Sigmoid colon (tissue), 7 donors: ENCODE measurements around the gene TUB. TPM values are rescaled to one million over a fixed set of nuclear protein-coding genes. Genes with fewer than 3 reads are reported as not detected.
A peak's percentile ranks its signal among the peaks of the same experiment; 100 is the strongest.

Source experiments
- DNase-seq: peaks from one replicate; pipeline ENCODE4 v3.0.0-alpha.2; 2019
- H3K27ac ChIP-seq, 4 donors: fragments of 200-600 bp; sonication (generic); one replicate each; pipeline ENCODE4 v1.5.1; 2016 to 2019; ENCODE audit warnings: mild to moderate bottlenecking in 1 of 4
- H3K27me3 ChIP-seq, 3 donors: fragments of 200-600 bp; sonication (generic); one replicate each; pipeline ENCODE4 v1.5.1; 2019; ENCODE audit warnings: mild to moderate bottlenecking in 1 of 3
- H3K36me3 ChIP-seq, 4 donors: fragments of 200-600 bp; sonication (generic); one replicate each; pipeline ENCODE4 v1.5.1; 2016 to 2019
- H3K4me1 ChIP-seq, 4 donors: fragments of 200-600 bp; sonication (generic); one replicate each; pipeline ENCODE4 v1.5.1; 2017 to 2019
- H3K4me3 ChIP-seq, 4 donors: fragments of 200-600 bp; sonication (generic); one replicate each; pipeline ENCODE4 v1.5.1; 2017 to 2019; ENCODE audit warnings: mild to moderate bottlenecking in 2 of 4, moderate library complexity in 1 of 4
- H3K9me3 ChIP-seq, 4 donors: fragments of 200-600 bp in 3 of 4; sonication (generic) in 3 of 4; one replicate each; pipeline versions ENCODE4 v1.5.1 to v1.6.1; 2013 to 2019
- EP300 ChIP-seq, 4 donors: sonication (generic); formaldehyde crosslinking; IDR thresholded peaks; one replicate each; pipeline ENCODE4 v1.6.1; 2017; ENCODE audit warnings: antibody characterized with exemption in 4 of 4
- POLR2A ChIP-seq, 2 donors: fragments of 450-650 bp; IDR thresholded peaks; one replicate each; pipeline ENCODE4 v1.6.1; 2016; ENCODE audit warnings: antibody characterized with exemption in 2 of 2, mild to moderate bottlenecking in 2 of 2, moderate library complexity in 2 of 2
- POLR2AphosphoS5 ChIP-seq, 4 donors: sonication (generic); formaldehyde crosslinking; IDR thresholded peaks; one replicate each; pipeline ENCODE4 v1.6.1; 2017; ENCODE audit warnings: antibody characterized with exemption in 4 of 4
- WGBS, 2 donors: extraction: QIAGEN DNeasy Blood & Tissue Kit; methylation state at CpG; one replicate each; pipeline ENCODE4 v1.1.7; 2013; 5-methylcytosine and 5-hydroxymethylcytosine counted together
- intact Hi-C: fragments of 100-400 bp; cut with DNase I; formaldehyde crosslinking; loops from one replicate; pipeline ENCODE4 v1.15.1; 2023
- polyA plus RNA-seq, 3 donors: library from polyadenylated mRNA; stranded (reverse); fragments of 200-250 nt; gene quantifications; one replicate each; pipeline ENCODE4 v1.2.3, GENCODE V29; 2013
- total RNA-seq, 4 donors: library from RNA; depleted of rRNA; stranded (reverse); fragments of >200 nt; gene quantifications; one replicate each; pipeline ENCODE4 v1.1.0, GENCODE V29; 2016
- TF ChIP-seq, protein P1 (sequence below), 4 experiments: fragments of 450-650 bp in 3 of 4; fragments of 200-600 bp in 1 of 4; IDR thresholded peaks; one replicate each; pipeline ENCODE4 v1.5.1; 2016 to 2019; ENCODE audit warnings: antibody characterized with exemption in 4 of 4, mild to moderate bottlenecking in 3 of 4, moderate library complexity in 2 of 4
- donor health status: healthy with polysubstance abuse.
- donor health status: Bipolar disorder and iron deficiency.
- donor health status: healthy.

Gene TUB
- total and polyA plus RNA-seq, 7 donors, result 0.23 to 18.3 (median 6.7) TPM

DNA sequence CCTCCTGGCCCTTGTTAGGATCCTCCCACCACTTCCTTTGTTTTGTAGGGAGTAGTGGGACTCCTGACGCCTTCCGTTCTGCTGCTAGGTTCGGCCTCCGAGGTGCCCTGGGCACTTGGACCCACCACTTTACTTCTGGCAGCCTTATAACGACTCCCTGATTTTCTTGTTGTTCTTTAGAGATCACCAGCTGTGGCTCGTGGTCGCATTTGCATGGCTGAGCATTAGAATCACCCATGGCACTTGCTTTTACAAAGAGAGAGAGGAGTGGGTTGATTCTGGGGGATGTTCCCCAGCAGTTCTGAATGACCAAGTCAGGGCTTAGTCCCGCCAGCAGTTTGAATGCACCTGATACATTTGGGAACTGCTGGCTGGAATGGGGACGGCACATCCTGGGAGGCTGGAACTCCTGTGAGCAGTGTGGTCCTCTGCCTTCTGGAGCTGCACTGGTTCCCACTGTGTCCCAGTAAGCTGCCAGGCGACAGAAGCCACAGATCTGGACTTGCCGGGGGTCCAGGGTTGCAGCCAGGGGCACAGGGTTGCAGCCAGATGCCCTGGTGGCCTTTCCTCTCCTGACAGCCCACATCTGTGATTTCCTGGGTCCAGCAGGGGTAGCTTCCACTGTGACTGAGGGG, 4.1 kb downstream of the TUB start:
- no peaks in the 10 kb centered on the region for H3K36me3 ChIP-seq
- no peak overlapping the region for H3K4me3 ChIP-seq
- no peak for DNase-seq
- intact Hi-C loops, result no loop called here
- WGBS, 2 donors, result 76 to 86% methylated on average over 11 of the region's 11 CpGs
- H3K27me3 ChIP-seq, result no peaks in the 10 kb centered on the region
- H3K9me3 ChIP-seq, result no peaks in the 10 kb centered on the region
- peak overlapping the region in 1 of 4 donors; percentile 48 for H3K27ac ChIP-seq
- no peak for TF ChIP-seq POLR2A (IDR thresholded peaks at IDR 0.05)
- TF ChIP-seq EP300 (IDR thresholded peaks at IDR 0.05), result no peak
- TF ChIP-seq POLR2AphosphoS5 (IDR thresholded peaks at IDR 0.05), result no peak
- TF ChIP-seq, protein P1, sequence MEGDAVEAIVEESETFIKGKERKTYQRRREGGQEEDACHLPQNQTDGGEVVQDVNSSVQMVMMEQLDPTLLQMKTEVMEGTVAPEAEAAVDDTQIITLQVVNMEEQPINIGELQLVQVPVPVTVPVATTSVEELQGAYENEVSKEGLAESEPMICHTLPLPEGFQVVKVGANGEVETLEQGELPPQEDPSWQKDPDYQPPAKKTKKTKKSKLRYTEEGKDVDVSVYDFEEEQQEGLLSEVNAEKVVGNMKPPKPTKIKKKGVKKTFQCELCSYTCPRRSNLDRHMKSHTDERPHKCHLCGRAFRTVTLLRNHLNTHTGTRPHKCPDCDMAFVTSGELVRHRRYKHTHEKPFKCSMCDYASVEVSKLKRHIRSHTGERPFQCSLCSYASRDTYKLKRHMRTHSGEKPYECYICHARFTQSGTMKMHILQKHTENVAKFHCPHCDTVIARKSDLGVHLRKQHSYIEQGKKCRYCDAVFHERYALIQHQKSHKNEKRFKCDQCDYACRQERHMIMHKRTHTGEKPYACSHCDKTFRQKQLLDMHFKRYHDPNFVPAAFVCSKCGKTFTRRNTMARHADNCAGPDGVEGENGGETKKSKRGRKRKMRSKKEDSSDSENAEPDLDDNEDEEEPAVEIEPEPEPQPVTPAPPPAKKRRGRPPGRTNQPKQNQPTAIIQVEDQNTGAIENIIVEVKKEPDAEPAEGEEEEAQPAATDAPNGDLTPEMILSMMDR (IDR thresholded peaks at IDR 0.05), result no peak
- H3K4me1 ChIP-seq, result peaks cover 0 to 32% (median 19%) of the 10 kb centered on the region in 4 donors

- no peak for DNase-seq
- Histone ChIP-seq H3K27ac (peak overlapping the region in 1 of 4 donors; percentile 48), H3K9me3 (no peaks in the 10 kb centered on the region), H3K27me3 (no peaks in the 10 kb centered on the region), H3K36me3 (no peaks in the 10 kb centered on the region), H3K4me1 (peaks cover 0 to 26% (median 19%) of the 10 kb centered on the region in 4 donors), H3K4me3 (no peak overlapping the region)
- no peak for TF ChIP-seq EP300 (IDR thresholded peaks at IDR 0.05)
- TF ChIP-seq POLR2A (IDR thresholded peaks at IDR 0.05), result no peak
- TF ChIP-seq POLR2AphosphoS5 (IDR thresholded peaks at IDR 0.05), result no peak
- TF ChIP-seq, protein P1 (IDR thresholded peaks at IDR 0.05), result no peak
- intact Hi-C loops, result no loop called here
- WGBS, 2 donors, result 63 to 72% methylated on average over 8 of the region's 8 CpGs
These were observed 5.0 kb downstream of the TUB start for GRCh38 chr11:8086001-8086479.

GRCh38 chr11:8086571-8086970, 5.6 kb downstream of the TUB start:
- H3K36me3 ChIP-seq, result no peaks in the 10 kb centered on the region
- DNase-seq, result no peak
- no peaks in the 10 kb centered on the region for H3K27me3 ChIP-seq
- H3K9me3 ChIP-seq, result no peaks in the 10 kb centered on the region
- H3K4me3 ChIP-seq, result no peak overlapping the region
- WGBS, 2 donors, result 86 to 87% methylated on average over 7 of the region's 7 CpGs
- peaks cover 0 to 23% (median 16%) of the 10 kb centered on the region in 4 donors for H3K4me1 ChIP-seq
- intact Hi-C loops, result no loop called here
- TF ChIP-seq POLR2A (IDR thresholded peaks at IDR 0.05) (no peak), EP300 (IDR thresholded peaks at IDR 0.05) (no peak), POLR2AphosphoS5 (IDR thresholded peaks at IDR 0.05) (no peak)
- TF ChIP-seq, protein P1 (IDR thresholded peaks at IDR 0.05), result no peak
- peak overlapping the region in 1 of 4 donors; percentile 48 for H3K27ac ChIP-seq

DNA sequence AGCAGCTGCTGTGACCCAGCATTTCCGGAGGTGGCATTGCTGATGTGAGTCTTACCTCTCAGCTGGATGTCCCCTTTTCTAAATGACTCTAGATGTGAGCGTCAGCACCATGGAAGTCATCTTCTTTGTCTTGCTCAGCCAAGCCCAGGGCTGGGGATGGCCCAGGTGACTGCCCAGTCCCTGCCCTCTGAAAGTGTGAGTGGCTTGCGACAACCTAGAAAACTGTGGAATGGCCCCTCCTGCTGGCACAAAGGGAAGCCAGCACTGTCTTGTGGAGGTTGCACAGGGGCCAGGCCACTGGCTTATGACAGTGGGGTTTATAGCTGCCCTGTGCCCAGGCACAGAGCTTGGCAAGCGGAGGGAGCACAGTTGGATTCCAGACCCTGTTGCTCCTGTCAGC, 6.2 kb downstream of the TUB start:
- Histone ChIP-seq H3K4me1 (peaks cover 0 to 17% (median 10%) of the 10 kb centered on the region in 4 donors), H3K9me3 (no peaks in the 10 kb centered on the region), H3K4me3 (no peak overlapping the region), H3K36me3 (no peaks in the 10 kb centered on the region), H3K27ac (no peak overlapping the region), H3K27me3 (no peaks in the 10 kb centered on the region)
- TF ChIP-seq POLR2AphosphoS5 (IDR thresholded peaks at IDR 0.05) (no peak), POLR2A (IDR thresholded peaks at IDR 0.05) (no peak), EP300 (IDR thresholded peaks at IDR 0.05) (no peak)
- TF ChIP-seq, protein P1 (IDR thresholded peaks at IDR 0.05), result no peak
- WGBS, 2 donors, result 85 to 90% methylated on average over 4 of the region's 4 CpGs
- intact Hi-C loops, result no loop called here
- no peak for DNase-seq
